ENCODE results near the gene MUC12.
"Not testable (repeated sequence)": the region's sequence is repeated elsewhere in the genome, so short reads cannot be mapped to it uniquely, and the experiment has no call there.

Gene MUC12

GRCh38 chr7:100957832-100958421 lies 11.4 kb upstream of the MUC12 start:
- DNase-seq = no peak

- DNase-seq = no peak
Measured at GRCh38 chr7:100959894-100960293, 9.5 kb upstream of the MUC12 start.

GRCh38 chr7:100962537-100962936 lies 6.8 kb upstream of the MUC12 start:
- no peak for DNase-seq

- no peak for DNase-seq
Measured at GRCh38 chr7:100963386-100963785, 6.0 kb upstream of the MUC12 start.

- DNase-seq = no peak
Measured at GRCh38 chr7:100963874-100964273, 5.5 kb upstream of the MUC12 start.

- no peak for DNase-seq
Measured at GRCh38 chr7:100964630-100965029, 4.7 kb upstream of the MUC12 start.

- no peak for DNase-seq
Measured at GRCh38 chr7:100965045-100965722, 4.2 kb upstream of the MUC12 start.

GRCh38 chr7:100965723-100966541 lies 3.4 kb upstream of the MUC12 start:
- DNase-seq = no peak

- no peak for DNase-seq
Measured at GRCh38 chr7:100966542-100967291, 2.6 kb upstream of the MUC12 start.

- no peak for DNase-seq
Measured at GRCh38 chr7:100967292-100967863, 2.0 kb upstream of the MUC12 start.

- DNase-seq = no peak
Measured at GRCh38 chr7:100968031-100968430, 1.3 kb upstream of the MUC12 start.

GRCh38 chr7:100968650-100969049 lies 715 bp upstream of the MUC12 start:
- DNase-seq = no peak

- no peak for DNase-seq
Measured at GRCh38 chr7:100971111-100972001, 2.0 kb downstream of the MUC12 start.

GRCh38 chr7:100972002-100972347 lies 2.6 kb downstream of the MUC12 start:
- no peak for DNase-seq

- no peak for DNase-seq
Measured at GRCh38 chr7:100974021-100974420, 4.7 kb downstream of the MUC12 start.

- DNase-seq = no peak
Measured at GRCh38 chr7:100975371-100975821, 6.0 kb downstream of the MUC12 start.

- no peak for DNase-seq
Measured at GRCh38 chr7:100978300-100978699, 8.9 kb downstream of the MUC12 start.

GRCh38 chr7:100983451-100984187 lies 14.3 kb downstream of the MUC12 start:
- no peak for DNase-seq

- DNase-seq = not testable (repeated sequence)
Measured at GRCh38 chr7:100984241-100984918, 15.0 kb downstream of the MUC12 start.

GRCh38 chr7:100985033-100985797 lies 15.8 kb downstream of the MUC12 start:
- not testable (repeated sequence) for DNase-seq
